ENCODE measurements around the gene CORO6.
A peak's percentile ranks its signal among the peaks of the same experiment; 100 is the strongest.

Gene CORO6

DNA sequence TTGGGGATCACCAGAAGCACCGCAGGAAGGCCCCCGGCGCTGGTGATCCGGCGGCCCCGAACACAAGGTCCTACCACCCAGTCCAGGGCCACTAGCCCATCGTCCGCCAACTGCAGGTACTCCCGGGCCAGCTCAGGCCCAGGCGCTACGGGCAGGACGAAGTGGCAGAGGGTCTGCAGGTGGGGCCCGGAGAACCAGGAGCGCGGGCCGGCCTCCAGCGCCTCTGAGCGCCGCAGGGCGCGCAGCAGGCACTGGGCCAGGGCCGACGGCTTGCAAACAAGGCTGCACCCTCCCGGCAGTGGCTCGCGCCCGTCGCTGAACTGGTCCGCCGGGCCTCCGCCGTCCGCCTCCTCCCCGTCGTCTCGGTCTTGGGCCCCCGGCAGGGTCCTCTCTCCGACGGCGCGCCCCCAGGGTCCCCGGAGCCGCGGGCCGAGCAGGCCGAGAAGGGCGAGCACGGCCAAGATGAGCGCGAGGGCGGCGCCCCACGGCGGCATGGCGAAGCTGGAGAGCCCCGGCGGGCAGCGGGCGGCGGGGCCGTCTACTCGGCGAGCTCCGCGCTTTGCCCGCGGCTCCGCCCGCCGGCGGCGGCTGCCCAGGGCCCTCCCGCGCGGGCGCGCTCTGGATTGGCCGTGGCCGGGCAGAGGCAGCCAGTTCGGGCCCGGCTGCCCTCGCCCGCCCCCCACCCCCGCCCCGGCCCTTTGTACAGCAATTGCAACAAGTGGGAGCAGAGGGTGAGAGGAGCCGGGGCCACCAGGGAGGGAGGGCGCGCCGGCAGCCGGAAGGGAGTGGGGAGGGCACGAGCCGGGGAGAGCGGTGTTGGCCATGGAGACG lies 56.0 kb downstream of the CORO6 start, which contains the start of gene ABHD15:
Gene ABHD15, minus strand, starts transcription at position 565 of the 831 bp plus-strand sequence. Its CDS starts 71 bp downstream, at position 494.
- H3K27ac ChIP-seq = no peak within 1 kb of the TSS
- TF ChIP-seq EZH2 (IDR thresholded peaks at IDR 0.05) (no peak), FOXP2 (optimal IDR thresholded peaks at IDR 0.05; ENCODE audit: control extremely low read depth, extremely low read length, insufficient read depth) (no peak), POLR2AphosphoS5 (IDR thresholded peaks at IDR 0.05; ENCODE audit: borderline replicate concordance, low read depth, low read length) (no peak)
- peak within 1 kb of the TSS; percentile 98 for H3K4me3 ChIP-seq
- H3K9ac ChIP-seq (ENCODE audit: insufficient read length) = peak within 1 kb of the TSS; percentile 65
- no peaks in the 10 kb centered on the region for H3K36me3 ChIP-seq (ENCODE audit: insufficient read depth, low read length)
- no peak for DNase-seq (ENCODE audit: low read depth, low spot score)
- no peaks in the 10 kb centered on the region for H3K9me3 ChIP-seq (ENCODE audit: low read depth, low read length)

- H3K9me3 ChIP-seq (ENCODE audit: low read depth, low read length) = no peaks in the 10 kb centered on the region
- no peak overlapping the region for H3K9ac ChIP-seq (ENCODE audit: insufficient read length)
- H3K36me3 ChIP-seq (ENCODE audit: insufficient read depth, low read length) = no peaks in the 10 kb centered on the region
- no peak for DNase-seq (ENCODE audit: low read depth, low spot score)
- TF ChIP-seq POLR2AphosphoS5 (IDR thresholded peaks at IDR 0.05; ENCODE audit: borderline replicate concordance, low read depth, low read length) (no peak), EZH2 (IDR thresholded peaks at IDR 0.05) (no peak), FOXP2 (optimal IDR thresholded peaks at IDR 0.05; ENCODE audit: control extremely low read depth, extremely low read length, insufficient read depth) (no peak)
- no peak overlapping the region for H3K27ac ChIP-seq
- no peak overlapping the region for H3K4me3 ChIP-seq
Observed at GRCh38 chr17:29565643-29566472, 56.9 kb downstream of the CORO6 start.
